ENCODE measurements around the gene PSMG3.

Gene PSMG3

GRCh38 chr7:1602386-1602785, 32.6 kb upstream of the PSMG3 start:
- TF ChIP-seq CTCF (tag by site-specific recombination; IDR thresholded peaks at IDR 0.05) (no peak), ZFP37 (tag by site-specific recombination; IDR thresholded peaks at IDR 0.05) (no peak), KLF17 (tag by site-specific recombination; IDR thresholded peaks at IDR 0.05) (no peak), PRDM4 (tag by site-specific recombination; IDR thresholded peaks at IDR 0.05) (no peak), KLF16 (tag by site-specific recombination; IDR thresholded peaks at IDR 0.05) (no peak), ZNF426 (tag by site-specific recombination; IDR thresholded peaks at IDR 0.05) (no peak), ZNF621 (tag by site-specific recombination; IDR thresholded peaks at IDR 0.05) (no peak), ZBTB8A (tag by site-specific recombination; IDR thresholded peaks at IDR 0.05) (no peak), ZNF658 (tag by site-specific recombination; IDR thresholded peaks at IDR 0.05) (no peak), SCRT1 (tag by site-specific recombination; IDR thresholded peaks at IDR 0.05; ENCODE audit: borderline replicate concordance) (no peak), ZNF416 (tag by site-specific recombination; IDR thresholded peaks at IDR 0.05) (no peak), MEIS1 (CRISPR knock-in tag; IDR thresholded peaks at IDR 0.05; ENCODE audit: borderline replicate concordance) (no peak), ZNF114 (tag by site-specific recombination; IDR thresholded peaks at IDR 0.05) (no peak), ZNF112 (tag by site-specific recombination; IDR thresholded peaks at IDR 0.05) (no peak), ZNF155 (tag by site-specific recombination; IDR thresholded peaks at IDR 0.05) (no peak)
- H3K4me1 ChIP-seq (ENCODE audit: control insufficient read depth, insufficient read depth, low read length) = no peaks in the 10 kb centered on the region
- H3K36me3 ChIP-seq (ENCODE audit: control insufficient read depth in 2 of 2, insufficient read depth in 1 of 2, low read length in 2 of 2) = no peaks in the 10 kb centered on the region
- no peaks in the 10 kb centered on the region for H3K9me3 ChIP-seq (ENCODE audit: control insufficient read depth, insufficient read depth, low read depth, low read length)
- ChIA-PET CTCF (interaction anchor here (0.6 kb wide), 1 partner anchor 721 kb away, joined by 3 read pairs; no protein-coding TSS in a partner anchor), POLR2A (no interaction called here)
- H3K27ac ChIP-seq (ENCODE audit: extremely low read depth, low read depth, low read length) = no peak overlapping the region
- no peak overlapping the region for H3K4me3 ChIP-seq (ENCODE audit: low read depth, low read length)

- TF ChIP-seq ZNF391 (tag by site-specific recombination; IDR thresholded peaks at IDR 0.05; ENCODE audit: borderline replicate concordance, low read depth) (no peak), ZNF585B (tag by site-specific recombination; IDR thresholded peaks at IDR 0.05) (no peak), KLF10 (tag by site-specific recombination; IDR thresholded peaks at IDR 0.05) (no peak), ZNF449 (tag by site-specific recombination; IDR thresholded peaks at IDR 0.05) (no peak), ZXDB (tag by site-specific recombination; IDR thresholded peaks at IDR 0.05) (no peak), ZNF23 (tag by site-specific recombination; IDR thresholded peaks at IDR 0.05; ENCODE audit: borderline replicate concordance) (no peak), KLF7 (tag by site-specific recombination; IDR thresholded peaks at IDR 0.05; ENCODE audit: borderline replicate concordance) (no peak), ZNF19 (tag by site-specific recombination; IDR thresholded peaks at IDR 0.05; ENCODE audit: low read depth) (no peak), ZNF624 (tag by site-specific recombination; IDR thresholded peaks at IDR 0.05) (no peak), ZNF266 (tag by site-specific recombination; IDR thresholded peaks at IDR 0.05; ENCODE audit: low read depth) (no peak), ZNF10 (tag by site-specific recombination; IDR thresholded peaks at IDR 0.05) (no peak), ZNF621 (tag by site-specific recombination; IDR thresholded peaks at IDR 0.05) (no peak)
- ChIA-PET POLR2A (no interaction called here), CTCF (interaction anchor here (0.6 kb wide), 1 partner anchor 721 kb away, joined by 3 read pairs; no protein-coding TSS in a partner anchor)
- Histone ChIP-seq H3K4me3 (ENCODE audit: low read depth, low read length) (no peak overlapping the region), H3K27ac (ENCODE audit: extremely low read depth, low read depth, low read length) (no peak overlapping the region), H3K36me3 (ENCODE audit: control insufficient read depth in 2 of 2, insufficient read depth in 1 of 2, low read length in 2 of 2) (no peaks in the 10 kb centered on the region), H3K9me3 (ENCODE audit: control insufficient read depth, insufficient read depth, low read depth, low read length) (no peaks in the 10 kb centered on the region), H3K4me1 (ENCODE audit: control insufficient read depth, insufficient read depth, low read length) (no peaks in the 10 kb centered on the region)
Observed at GRCh38 chr7:1601956-1602355, 32.1 kb upstream of the PSMG3 start.

All from HEK293 (cell line).